ENCODE measurements around the gene DISP3.

Gene DISP3

GRCh38 chr1:11567244-11568065, 88.5 kb downstream of the DISP3 start:
- no peak overlapping the region for H3K4me3 ChIP-seq (replicated peaks; ENCODE audit: low read depth, low read length)
- no peak for TF ChIP-seq CTCF (IDR thresholded peaks at IDR 0.05; ENCODE audit: insufficient read depth, low read length, poor library complexity, severe bottlenecking)
- H3K27me3 ChIP-seq (replicated peaks; ENCODE audit: control insufficient read depth, insufficient read depth, low read length), result peaks cover 3% of the 10 kb centered on the region
- H3K36me3 ChIP-seq (ENCODE audit: control insufficient read depth, insufficient read depth, low read length), result no peaks in the 10 kb centered on the region
- DNase-seq (ENCODE audit: extremely low read depth, insufficient read length), result no peak

- Histone ChIP-seq H3K36me3 (ENCODE audit: control insufficient read depth, insufficient read depth, low read length) (no peaks in the 10 kb centered on the region), H3K4me3 (replicated peaks; ENCODE audit: low read depth, low read length) (no peak overlapping the region), H3K27me3 (replicated peaks; ENCODE audit: control insufficient read depth, insufficient read depth, low read length) (peaks cover 3% of the 10 kb centered on the region; the same call in 1 of the 2 replicates)
- no peak for DNase-seq (ENCODE audit: extremely low read depth, insufficient read length)
- TF ChIP-seq CTCF (IDR thresholded peaks at IDR 0.05; ENCODE audit: insufficient read depth, low read length, poor library complexity, severe bottlenecking), result no peak
Measured at GRCh38 chr1:11568687-11569086, 89.7 kb downstream of the DISP3 start.

GRCh38 chr1:11569551-11569950, 90.6 kb downstream of the DISP3 start:
- TF ChIP-seq CTCF (IDR thresholded peaks at IDR 0.05; ENCODE audit: insufficient read depth, low read length, poor library complexity, severe bottlenecking), result no peak
- H3K4me3 ChIP-seq (replicated peaks; ENCODE audit: low read depth, low read length), result no peak overlapping the region
- DNase-seq (ENCODE audit: extremely low read depth, insufficient read length), result no peak
- no peaks in the 10 kb centered on the region for H3K36me3 ChIP-seq (ENCODE audit: control insufficient read depth, insufficient read depth, low read length)
- H3K27me3 ChIP-seq (replicated peaks; ENCODE audit: control insufficient read depth, insufficient read depth, low read length), result peaks cover 3% of the 10 kb centered on the region; the same call in 1 of the 2 replicates

- Histone ChIP-seq H3K27me3 (replicated peaks; ENCODE audit: control insufficient read depth, insufficient read depth, low read length) (peaks cover 3% of the 10 kb centered on the region; the same call in 1 of the 2 replicates), H3K36me3 (ENCODE audit: control insufficient read depth, insufficient read depth, low read length) (no peaks in the 10 kb centered on the region), H3K4me3 (replicated peaks; ENCODE audit: low read depth, low read length) (no peak overlapping the region)
- no peak for TF ChIP-seq CTCF (IDR thresholded peaks at IDR 0.05; ENCODE audit: insufficient read depth, low read length, poor library complexity, severe bottlenecking)
- DNase-seq (ENCODE audit: extremely low read depth, insufficient read length), result no peak
Measured at GRCh38 chr1:11569954-11570353, 91.0 kb downstream of the DISP3 start.

GRCh38 chr1:11570821-11571380, 91.9 kb downstream of the DISP3 start:
- Histone ChIP-seq H3K4me3 (replicated peaks; ENCODE audit: low read depth, low read length) (no peak overlapping the region), H3K36me3 (ENCODE audit: control insufficient read depth, insufficient read depth, low read length) (no peaks in the 10 kb centered on the region), H3K27me3 (replicated peaks; ENCODE audit: control insufficient read depth, insufficient read depth, low read length) (peaks cover 3% of the 10 kb centered on the region; the same call in 1 of the 2 replicates)
- no peak for DNase-seq (ENCODE audit: extremely low read depth, insufficient read length)
- no peak for TF ChIP-seq CTCF (IDR thresholded peaks at IDR 0.05; ENCODE audit: insufficient read depth, low read length, poor library complexity, severe bottlenecking)
